ENCODE measurements around the gene ENO1. TPM values are rescaled to one million over a fixed set of nuclear protein-coding genes. Genes with fewer than 3 reads are reported as not detected.

ENO1 gene
- total and polyA plus RNA-seq, 9 of the 15 experiments (the other 6 are each of a cell fraction or from before 2014, with no cell fraction given), result 2,249 to 7,472 (median 2,868) TPM

DNA sequence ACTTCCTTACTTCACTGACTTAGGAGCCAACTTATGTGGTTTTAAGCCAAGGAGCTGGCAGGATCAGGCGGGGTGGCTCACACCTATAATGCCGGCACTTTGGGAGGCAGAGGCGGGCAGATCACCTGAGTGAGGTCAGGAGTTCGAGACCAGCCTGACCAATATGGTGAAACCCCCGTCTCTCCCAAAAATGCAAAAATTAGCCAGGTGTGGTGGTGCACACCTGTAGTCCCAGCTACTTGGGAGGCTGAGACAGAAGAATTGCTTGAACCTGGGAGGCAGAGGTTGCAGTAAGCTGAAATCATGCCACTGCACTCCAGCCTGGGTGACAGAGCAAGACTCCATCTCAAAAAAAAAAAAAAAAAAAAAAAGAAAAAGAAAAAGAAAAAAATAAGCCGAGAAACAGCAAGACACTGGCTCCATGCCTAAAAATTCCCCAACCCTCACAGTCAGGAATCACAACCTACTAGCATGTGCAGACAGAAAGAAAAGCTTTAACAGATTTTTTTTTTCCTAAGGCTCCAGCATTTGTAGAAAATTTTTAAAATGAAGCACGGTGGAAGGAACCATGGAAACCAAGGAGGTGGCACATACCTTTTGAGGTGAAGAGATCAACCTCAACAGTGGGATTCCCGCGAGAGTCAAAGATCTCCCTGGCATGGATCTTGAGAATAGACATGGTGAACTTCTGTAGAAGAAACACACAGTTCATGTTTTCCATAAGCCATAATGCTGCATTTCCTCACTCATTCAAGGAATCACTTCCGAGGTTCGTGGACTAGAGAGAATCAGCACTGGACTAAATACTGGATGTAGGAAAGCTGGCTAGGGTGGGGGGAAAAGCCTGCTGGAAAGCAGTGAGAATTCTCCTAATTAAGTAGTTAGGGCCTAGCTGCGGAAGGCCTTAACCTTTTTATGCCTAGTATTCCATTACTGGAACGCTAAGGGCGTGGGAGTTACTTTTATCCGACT is 4.0 kb downstream of the ENO1 start:
- no peaks in the 10 kb centered on the region for H3K27me3 ChIP-seq (ENCODE audit: control insufficient read depth in 2 of 2, insufficient read depth in 2 of 2, low read length in 2 of 2)
- peaks cover 65% of the 10 kb centered on the region for H4K20me1 ChIP-seq (replicated peaks; ENCODE audit: control insufficient read depth, insufficient read depth, low read length)
- ChIA-PET CTCF (ENCODE audit: low intra/inter-chr PET ratio) (no interaction called here), POLR2A (interaction anchor here (0.7 to 9.5 kb wide), 4 partner anchors 11 to 291 kb away, joined by 3 to 219 read pairs (median 4); no protein-coding TSS in a partner anchor)
- FAIRE-seq, result no peak
- intact Hi-C loops (cut with micrococcal nuclease) (no loop called here), in situ Hi-C loops (cut with MboI) (no loop called here)
- 37% methylated on average over 15 of the region's 15 CpGs for WGBS (ENCODE audit: insufficient coverage, low coverage, missing lambda C conversion rate)
- H3K9ac ChIP-seq (ENCODE audit: insufficient read depth in 1 of 2, low read depth in 2 of 2, low read length in 2 of 2), result peak overlapping the region; percentile 81 to 99
- no peak for ATAC-seq
- peaks cover 82% of the 10 kb centered on the region for H3K36me3 ChIP-seq (ENCODE audit: control insufficient read depth, insufficient read depth, low read length)
- H3K4me3 ChIP-seq, result peak overlapping the region; percentile 82
- H3K4me2 ChIP-seq (ENCODE audit: insufficient read depth, low read length), result peak overlapping the region; percentile 98
- no peaks in the 10 kb centered on the region for H3K9me3 ChIP-seq (replicated peaks; ENCODE audit: control insufficient read depth, insufficient read depth, low read depth, low read length)
- no peak overlapping the region for H2AFZ ChIP-seq (ENCODE audit: low read depth, low read length)
- H3K4me1 ChIP-seq (replicated peaks in 1 of 2; ENCODE audit: control insufficient read depth in 2 of 2, insufficient read depth in 2 of 2, low read length in 2 of 2), result peaks cover 27 to 32% of the 10 kb centered on the region in 2 experiments; a peak in 4 of 5 replicates
- H3K79me2 ChIP-seq (ENCODE audit: control insufficient read depth, insufficient read depth, low read length), result peaks cover 100% of the 10 kb centered on the region
- no TSS peak for BruUV-seq (replicated peaks)
- DNase-seq (ENCODE audit: extremely low read depth in 1 of 4, low spot score in 3 of 4), result peak in 1 of 4 experiments; percentile 6
- peaks cover 9% of the 10 kb centered on the region for H3K9me1 ChIP-seq (ENCODE audit: control insufficient read depth, insufficient read depth, low read length)
- peak overlapping the region; percentile 99 for H3K27ac ChIP-seq (ENCODE audit: extremely low read depth, low read depth, low read length)
- 0 out of 2 replicates have a peak, but pooled peaks have one; percentile 39 for TF ChIP-seq FOXP4 (CRISPR knock-in tag; IDR thresholded peaks at IDR 0.05; ENCODE audit: borderline replicate concordance)
- TF ChIP-seq SRSF3 (IDR thresholded peaks at IDR 0.05; ENCODE audit: insufficient read depth, low read length), result no peak
- no peak for TF ChIP-seq ZKSCAN1 (IDR thresholded peaks at IDR 0.05; ENCODE audit: low read depth, low read length)
- no peak for TF ChIP-seq FIP1L1 (IDR thresholded peaks at IDR 0.05; ENCODE audit: low read depth, low read length, poor library complexity, severe bottlenecking)
- TF ChIP-seq GATAD2B (IDR thresholded peaks at IDR 0.05; ENCODE audit: borderline replicate concordance), result no peak
- no peak for TF ChIP-seq ZNF561 (CRISPR knock-in tag; conservative IDR thresholded peaks at IDR 0.05)
- no peak for TF ChIP-seq SRSF7 (optimal IDR thresholded peaks at IDR 0.05; ENCODE audit: low read depth, low read length)
- no peak for TF ChIP-seq TCF3 (CRISPR knock-in tag; IDR thresholded peaks at IDR 0.05)
- TF ChIP-seq GATAD2A (IDR thresholded peaks at IDR 0.05), result no peak
- no peak for TF ChIP-seq PTBP1 (IDR thresholded peaks at IDR 0.05; ENCODE audit: low read depth, low read length)
- TF ChIP-seq, protein P1, sequence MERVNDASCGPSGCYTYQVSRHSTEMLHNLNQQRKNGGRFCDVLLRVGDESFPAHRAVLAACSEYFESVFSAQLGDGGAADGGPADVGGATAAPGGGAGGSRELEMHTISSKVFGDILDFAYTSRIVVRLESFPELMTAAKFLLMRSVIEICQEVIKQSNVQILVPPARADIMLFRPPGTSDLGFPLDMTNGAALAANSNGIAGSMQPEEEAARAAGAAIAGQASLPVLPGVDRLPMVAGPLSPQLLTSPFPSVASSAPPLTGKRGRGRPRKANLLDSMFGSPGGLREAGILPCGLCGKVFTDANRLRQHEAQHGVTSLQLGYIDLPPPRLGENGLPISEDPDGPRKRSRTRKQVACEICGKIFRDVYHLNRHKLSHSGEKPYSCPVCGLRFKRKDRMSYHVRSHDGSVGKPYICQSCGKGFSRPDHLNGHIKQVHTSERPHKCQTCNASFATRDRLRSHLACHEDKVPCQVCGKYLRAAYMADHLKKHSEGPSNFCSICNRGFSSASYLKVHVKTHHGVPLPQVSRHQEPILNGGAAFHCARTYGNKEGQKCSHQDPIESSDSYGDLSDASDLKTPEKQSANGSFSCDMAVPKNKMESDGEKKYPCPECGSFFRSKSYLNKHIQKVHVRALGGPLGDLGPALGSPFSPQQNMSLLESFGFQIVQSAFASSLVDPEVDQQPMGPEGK (CRISPR knock-in tag; IDR thresholded peaks at IDR 0.05; ENCODE audit: borderline replicate concordance), result no peak
- TF ChIP-seq CBFA2T3 (IDR thresholded peaks at IDR 0.05), result no peak
- peak; percentile 4 for TF ChIP-seq SUPT5H (IDR thresholded peaks at IDR 0.05)
- no peak for TF ChIP-seq FOSL1 (tag; conservative IDR thresholded peaks at IDR 0.05)
- TF ChIP-seq HMG20A (CRISPR knock-in tag; conservative IDR thresholded peaks at IDR 0.05), result no peak
- TF ChIP-seq ZNF184 (CRISPR knock-in tag; IDR thresholded peaks at IDR 0.05), result no peak
- TF ChIP-seq OTX1 (CRISPR knock-in tag; IDR thresholded peaks at IDR 0.05), result no peak
- no peak for TF ChIP-seq CBX8 (IDR thresholded peaks at IDR 0.05; ENCODE audit: borderline replicate concordance, extremely low read depth, low read depth, low read length, poor library complexity, severe bottlenecking)
- TF ChIP-seq FUS (optimal IDR thresholded peaks at IDR 0.05; ENCODE audit: low read depth, low read length), result no peak
